GM06990 (cell line): ENCODE results near the gene SLC25A31.

Source experiments
- DNase-seq: peaks from one replicate; pipeline ENCODE4 v3.0.0-alpha.2; 2011; ENCODE audit not compliant: insufficient read length; ENCODE audit errors: extremely low read depth
- H3K27me3 ChIP-seq: replicated peaks from 2 replicates; pipeline ENCODE4 v1.6.0; 2011; ENCODE audit warnings: low read length; ENCODE audit not compliant: control insufficient read depth, insufficient read depth
- H3K36me3 ChIP-seq: 2 replicates; pipeline ENCODE4 v1.5.1; 2011; ENCODE audit warnings: low read length; ENCODE audit not compliant: control insufficient read depth, insufficient read depth
- H3K4me3 ChIP-seq: replicated peaks from 2 replicates; pipeline ENCODE4 v1.5.1; 2011; ENCODE audit warnings: low read depth, mild to moderate bottlenecking, control low read depth, low read length
- TF ChIP-seq, protein P1 (sequence below): IDR thresholded peaks from 2 replicates; pipeline ENCODE4 v1.5.1; 2011; ENCODE audit warnings: low read length, control low read depth, mild to moderate bottlenecking, inconsistent platforms; ENCODE audit not compliant: insufficient read depth, poor library complexity, severe bottlenecking

The SLC25A31 gene

DNA sequence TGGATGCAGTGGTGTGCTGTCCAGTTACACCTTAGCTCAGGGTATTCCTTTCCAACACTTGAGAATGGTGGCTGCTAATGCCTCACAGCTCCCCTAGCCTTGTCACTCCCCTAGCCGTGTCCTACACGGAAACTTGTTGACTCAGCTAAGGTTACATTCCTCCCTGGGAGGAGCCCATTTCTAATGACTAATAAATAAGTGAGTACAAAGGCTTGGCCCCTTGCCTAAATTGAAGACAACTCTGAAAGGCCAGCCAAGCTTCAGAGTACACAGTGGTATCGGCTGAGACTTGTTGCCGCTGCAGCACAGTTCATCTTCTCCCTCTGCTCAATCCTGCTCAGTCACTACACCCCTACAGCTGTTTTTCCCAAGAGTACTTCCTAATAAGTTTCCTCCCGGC is 21.2 kb upstream of the SLC25A31 start:
- no peak overlapping the region for H3K4me3 ChIP-seq
- no peaks in the 10 kb centered on the region for H3K36me3 ChIP-seq
- TF ChIP-seq, protein P1, sequence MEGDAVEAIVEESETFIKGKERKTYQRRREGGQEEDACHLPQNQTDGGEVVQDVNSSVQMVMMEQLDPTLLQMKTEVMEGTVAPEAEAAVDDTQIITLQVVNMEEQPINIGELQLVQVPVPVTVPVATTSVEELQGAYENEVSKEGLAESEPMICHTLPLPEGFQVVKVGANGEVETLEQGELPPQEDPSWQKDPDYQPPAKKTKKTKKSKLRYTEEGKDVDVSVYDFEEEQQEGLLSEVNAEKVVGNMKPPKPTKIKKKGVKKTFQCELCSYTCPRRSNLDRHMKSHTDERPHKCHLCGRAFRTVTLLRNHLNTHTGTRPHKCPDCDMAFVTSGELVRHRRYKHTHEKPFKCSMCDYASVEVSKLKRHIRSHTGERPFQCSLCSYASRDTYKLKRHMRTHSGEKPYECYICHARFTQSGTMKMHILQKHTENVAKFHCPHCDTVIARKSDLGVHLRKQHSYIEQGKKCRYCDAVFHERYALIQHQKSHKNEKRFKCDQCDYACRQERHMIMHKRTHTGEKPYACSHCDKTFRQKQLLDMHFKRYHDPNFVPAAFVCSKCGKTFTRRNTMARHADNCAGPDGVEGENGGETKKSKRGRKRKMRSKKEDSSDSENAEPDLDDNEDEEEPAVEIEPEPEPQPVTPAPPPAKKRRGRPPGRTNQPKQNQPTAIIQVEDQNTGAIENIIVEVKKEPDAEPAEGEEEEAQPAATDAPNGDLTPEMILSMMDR, result no peak
- no peak for DNase-seq
- H3K27me3 ChIP-seq, result peaks cover 2% of the 10 kb centered on the region; the same call in 1 of the 2 replicates

DNA sequence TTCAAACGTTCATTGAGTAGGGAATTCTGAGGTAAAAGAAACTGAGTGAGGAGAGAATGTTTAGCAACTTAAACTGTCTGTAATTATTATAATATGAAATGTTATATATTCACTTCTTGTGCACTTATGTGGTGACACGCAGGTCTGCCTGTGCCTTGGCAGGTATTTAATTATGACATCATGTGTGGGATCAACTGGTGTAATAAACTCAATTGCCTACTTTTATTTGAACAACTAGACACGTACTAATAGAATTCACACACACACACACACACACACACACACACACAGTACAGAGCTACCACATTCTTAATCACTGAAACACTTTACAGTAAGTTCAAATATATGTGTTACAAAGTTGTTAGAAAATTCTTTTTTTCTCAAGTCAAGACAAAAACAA is 20.7 kb upstream of the SLC25A31 start:
- Histone ChIP-seq H3K27me3 (peaks cover 2% of the 10 kb centered on the region; the same call in 1 of the 2 replicates), H3K4me3 (no peak overlapping the region)
- TF ChIP-seq, protein P1, result no peak

GRCh38 chr4:127731406-127731805 is 1.2 kb downstream of the SLC25A31 start:
- no peak for DNase-seq
- H3K27me3 ChIP-seq, result no peaks in the 10 kb centered on the region
- no peaks in the 10 kb centered on the region for H3K36me3 ChIP-seq
- TF ChIP-seq, protein P1, result no peak
- H3K4me3 ChIP-seq, result no peak overlapping the region

More for the DNA sequence above, 20.7 kb upstream of the SLC25A31 start:
- no peaks in the 10 kb centered on the region for H3K36me3 ChIP-seq
- DNase-seq, result no peak

DNA sequence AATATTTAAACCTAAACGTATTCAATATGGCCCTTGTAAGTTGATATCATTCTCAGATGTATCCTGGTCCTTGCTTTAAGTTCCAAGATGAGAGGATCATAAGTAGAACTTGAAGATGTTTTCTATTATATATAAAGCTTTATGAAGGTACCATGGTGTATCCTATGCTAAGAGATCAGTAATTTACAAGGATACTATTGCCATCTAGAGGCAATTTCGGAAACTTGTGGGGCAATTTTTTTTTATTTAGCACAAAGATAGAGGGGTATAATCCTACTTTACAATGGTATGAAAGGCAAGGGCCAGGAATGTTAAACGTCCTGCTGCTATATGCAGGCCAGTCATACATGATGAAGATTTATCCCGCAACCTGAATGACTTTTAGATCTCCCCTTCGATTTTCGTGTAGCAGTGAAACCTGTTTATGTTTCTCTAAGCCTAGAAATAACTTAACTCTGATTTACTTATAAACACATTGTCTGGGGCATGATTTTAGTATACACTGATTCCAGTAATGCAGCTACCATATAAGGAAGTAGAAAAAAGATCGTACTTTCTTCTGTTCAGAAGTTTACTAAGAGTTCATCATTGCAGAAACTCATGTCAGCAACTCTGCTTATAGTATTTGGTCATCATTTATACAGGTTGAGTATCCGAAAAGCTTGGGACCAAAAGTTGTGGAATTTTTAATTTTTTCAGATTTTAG is 2.6 kb downstream of the SLC25A31 start:
- no peaks in the 10 kb centered on the region for H3K36me3 ChIP-seq
- no peak overlapping the region for H3K4me3 ChIP-seq
- peak; percentile 16 for DNase-seq
- TF ChIP-seq, protein P1, result peak; percentile 47
- H3K27me3 ChIP-seq, result no peaks in the 10 kb centered on the region

DNA sequence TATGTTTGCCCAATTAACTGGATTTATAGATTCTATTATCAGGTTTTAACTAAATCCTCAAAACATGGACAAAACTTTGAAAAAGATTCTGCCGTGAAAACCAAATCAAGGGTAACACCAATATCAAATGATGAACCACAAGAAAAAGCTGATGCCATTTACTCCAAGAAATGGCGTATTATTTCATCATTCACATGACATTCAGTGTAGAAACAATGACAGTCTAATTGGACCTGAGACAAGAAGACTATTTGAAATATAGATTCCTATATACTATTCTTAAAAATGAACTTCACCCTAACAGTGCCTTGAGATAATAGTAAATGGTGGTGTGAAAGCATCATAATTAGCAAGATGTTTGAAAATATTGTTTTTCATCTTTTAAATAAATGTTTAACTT is 4.8 kb downstream of the SLC25A31 start:
- no peak overlapping the region for H3K4me3 ChIP-seq
- TF ChIP-seq, protein P1, result no peak
- no peaks in the 10 kb centered on the region for H3K36me3 ChIP-seq
- no peaks in the 10 kb centered on the region for H3K27me3 ChIP-seq
- DNase-seq, result no peak
